ENCODE results near the gene PRKAG2.

Gene PRKAG2

DNA sequence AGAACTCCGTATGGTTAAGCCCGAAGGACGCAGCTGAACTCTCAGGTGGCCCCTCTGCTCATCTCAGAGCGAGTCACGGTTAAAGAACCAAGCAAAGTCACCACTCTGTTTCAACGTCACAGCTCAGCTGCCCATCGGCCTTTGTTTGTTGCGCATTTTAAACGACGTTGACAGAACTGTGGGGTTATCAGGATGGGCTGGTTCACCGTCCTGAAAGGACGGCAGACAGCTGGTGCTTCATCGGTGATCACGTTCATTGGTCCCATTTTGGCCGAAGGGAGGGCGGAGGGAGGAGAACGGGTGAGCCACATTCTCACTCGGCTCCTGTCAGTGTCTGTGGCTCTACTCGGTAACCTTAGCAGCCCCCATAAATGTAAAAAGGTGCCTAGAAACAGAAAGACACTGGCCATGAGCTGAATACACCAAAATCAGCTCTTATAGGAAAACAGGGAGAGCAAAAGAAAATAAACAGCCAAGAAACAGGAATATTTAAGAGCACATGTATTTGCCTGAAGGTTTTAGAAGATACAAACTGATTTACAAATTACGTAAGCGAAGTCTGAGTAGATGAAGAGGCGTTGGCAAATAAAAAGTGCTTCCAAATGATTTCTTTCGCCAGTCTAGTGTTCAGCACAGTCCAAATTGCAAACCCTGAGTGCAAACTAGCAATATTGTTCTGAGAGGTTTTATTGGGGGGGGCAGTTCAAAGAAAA lies 8.4 kb downstream of the PRKAG2 start:
- no CpG with 5 or more reads among the region's 23 CpGs for WGBS (ENCODE audit: extremely low coverage, insufficient coverage, insufficient read length)
- Histone ChIP-seq H3K27ac (ENCODE audit: low read depth, low read length) (no peak overlapping the region), H3K4ac (ENCODE audit: low read depth, low read length) (no peak overlapping the region), H3K4me1 (ENCODE audit: control insufficient read depth in 1 of 2, insufficient read depth in 2 of 2, low read length in 2 of 2) (no peaks in the 10 kb centered on the region), H2AK5ac (ENCODE audit: low read length) (no peak overlapping the region), H3K18ac (ENCODE audit: low read length) (no peak overlapping the region), H3K27me3 (ENCODE audit: insufficient read depth, low read length) (no peaks in the 10 kb centered on the region), H3K79me2 (ENCODE audit: control insufficient read depth, insufficient read depth, low read length, poor library complexity) (no peaks in the 10 kb centered on the region), H4K12ac (ENCODE audit: low read depth, low read length) (no peak overlapping the region), H3K4me2 (ENCODE audit: low read length) (no peak overlapping the region), H2BK120ac (ENCODE audit: insufficient read depth, low read length, poor library complexity) (no peak overlapping the region), H3K79me1 (ENCODE audit: low read length) (no peaks in the 10 kb centered on the region), H4K91ac (ENCODE audit: low read depth, low read length) (no peak overlapping the region), H2BK12ac (ENCODE audit: low read length) (no peak overlapping the region), H2AFZ (ENCODE audit: insufficient read depth, low read length, poor library complexity) (no peak overlapping the region), H3K4me3 (ENCODE audit: low read depth, low read length) (no peak overlapping the region), H3K36me3 (ENCODE audit: control insufficient read depth in 1 of 2, insufficient read depth in 2 of 2, low read length in 2 of 2) (no peaks in the 10 kb centered on the region), H3K9me3 (ENCODE audit: insufficient read depth, low read depth, low read length) (peaks cover 1% of the 10 kb centered on the region), H3K9ac (ENCODE audit: low read length) (no peak overlapping the region), H2BK5ac (ENCODE audit: low read depth, low read length, poor library complexity) (no peak overlapping the region), H3K23ac (ENCODE audit: low read length) (no peak overlapping the region), H3K14ac (ENCODE audit: low read length) (no peak overlapping the region), H4K8ac (ENCODE audit: low read depth, low read length) (no peak overlapping the region)
- DNase-seq = no peak

DNA sequence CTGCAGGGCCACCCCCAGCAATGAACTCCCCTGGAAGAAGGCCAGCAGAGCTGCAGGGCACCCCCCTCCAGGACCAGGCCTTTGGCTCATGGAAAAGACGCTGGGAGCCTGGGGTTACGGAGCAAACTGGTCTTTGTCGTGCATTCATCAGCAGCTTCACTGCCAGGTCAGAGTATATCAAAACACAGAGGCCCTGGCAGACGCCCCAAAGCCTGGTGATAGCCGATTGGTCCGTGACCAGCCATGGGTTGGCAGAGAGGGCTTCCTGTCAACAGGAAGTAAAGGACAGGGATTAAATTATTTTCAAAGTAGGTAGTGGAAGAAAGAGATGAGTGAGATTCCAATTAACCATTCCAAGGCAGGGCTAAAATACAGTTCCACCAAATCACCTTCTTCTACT lies 9.0 kb downstream of the PRKAG2 start:
- H3K4me3 ChIP-seq (ENCODE audit: low read depth, low read length) = no peak overlapping the region
- no peak overlapping the region for H2AFZ ChIP-seq (ENCODE audit: insufficient read depth, low read length, poor library complexity)
- no peak overlapping the region for H3K9ac ChIP-seq (ENCODE audit: low read length)
- no peak overlapping the region for H2BK12ac ChIP-seq (ENCODE audit: low read length)
- H4K12ac ChIP-seq (ENCODE audit: low read depth, low read length) = no peak overlapping the region
- H3K79me2 ChIP-seq (ENCODE audit: control insufficient read depth, insufficient read depth, low read length, poor library complexity) = no peaks in the 10 kb centered on the region
- H3K4me1 ChIP-seq (ENCODE audit: control insufficient read depth in 1 of 2, insufficient read depth in 2 of 2, low read length in 2 of 2) = no peaks in the 10 kb centered on the region
- H3K27ac ChIP-seq (ENCODE audit: low read depth, low read length) = no peak overlapping the region
- no peak overlapping the region for H4K8ac ChIP-seq (ENCODE audit: low read depth, low read length)
- peaks cover 1% of the 10 kb centered on the region for H3K9me3 ChIP-seq (ENCODE audit: insufficient read depth, low read depth, low read length)
- no peak overlapping the region for H3K18ac ChIP-seq (ENCODE audit: low read length)
- no peak overlapping the region for H3K14ac ChIP-seq (ENCODE audit: low read length)
- H2BK120ac ChIP-seq (ENCODE audit: insufficient read depth, low read length, poor library complexity) = no peak overlapping the region
- H3K23ac ChIP-seq (ENCODE audit: low read length) = no peak overlapping the region
- no peak overlapping the region for H3K4me2 ChIP-seq (ENCODE audit: low read length)
- H2AK5ac ChIP-seq (ENCODE audit: low read length) = no peak overlapping the region
- no peak overlapping the region for H3K4ac ChIP-seq (ENCODE audit: low read depth, low read length)
- no peak overlapping the region for H4K91ac ChIP-seq (ENCODE audit: low read depth, low read length)
- no CpG with 5 or more reads among the region's 6 CpGs for WGBS (ENCODE audit: extremely low coverage, insufficient coverage, insufficient read length)
- no peaks in the 10 kb centered on the region for H3K27me3 ChIP-seq (ENCODE audit: insufficient read depth, low read length)
- no peak for DNase-seq
- H3K79me1 ChIP-seq (ENCODE audit: low read length) = no peaks in the 10 kb centered on the region
- H3K36me3 ChIP-seq (ENCODE audit: control insufficient read depth in 1 of 2, insufficient read depth in 2 of 2, low read length in 2 of 2) = no peaks in the 10 kb centered on the region
- H2BK5ac ChIP-seq (ENCODE audit: low read depth, low read length, poor library complexity) = no peak overlapping the region

DNA sequence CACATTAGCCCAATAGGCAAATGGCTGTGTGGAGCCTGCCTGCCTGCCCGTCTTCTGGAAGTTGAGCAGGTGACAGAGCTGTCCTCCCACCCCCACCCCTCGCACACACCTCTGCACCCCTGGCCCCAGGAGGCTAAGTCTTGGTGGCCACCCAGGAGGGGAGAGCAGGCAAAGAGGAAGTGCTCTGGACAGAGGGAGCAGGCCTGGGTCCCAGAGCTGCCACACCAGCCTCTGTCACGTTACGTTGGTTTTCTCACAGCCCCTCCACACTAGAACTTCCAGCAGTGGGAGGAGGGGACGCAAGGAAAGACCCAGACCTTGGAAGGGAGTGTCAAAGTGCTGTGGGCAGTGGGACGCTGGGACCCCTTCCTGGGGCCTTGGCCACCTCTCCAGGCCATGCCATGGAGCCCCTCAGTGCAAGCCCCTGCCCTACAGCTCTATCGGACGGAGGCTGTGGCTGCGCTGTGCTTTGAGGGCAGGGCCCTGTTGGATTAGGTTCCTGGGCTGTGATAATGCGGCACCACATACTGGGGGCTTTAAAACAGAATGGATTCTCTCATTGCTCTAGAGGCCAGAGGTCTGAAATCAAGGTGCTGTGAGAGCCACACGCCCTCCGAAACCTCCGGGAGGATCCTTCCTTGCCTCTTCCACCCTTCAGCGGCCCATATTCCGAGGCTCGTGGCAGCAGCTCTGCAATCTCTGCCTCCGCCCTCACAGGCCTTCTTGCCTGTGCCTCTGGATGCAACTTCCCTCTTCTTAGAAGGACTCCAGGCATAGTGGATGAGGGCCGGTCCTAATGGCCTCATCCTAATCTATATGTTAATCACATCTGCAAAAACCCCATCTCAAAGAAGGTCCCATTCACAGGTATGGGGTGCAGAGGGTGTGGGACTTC lies 9.9 kb downstream of the PRKAG2 start:
- no peaks in the 10 kb centered on the region for H3K79me1 ChIP-seq (ENCODE audit: low read length)
- no peaks in the 10 kb centered on the region for H3K27me3 ChIP-seq (ENCODE audit: insufficient read depth, low read length)
- H2BK5ac ChIP-seq (ENCODE audit: low read depth, low read length, poor library complexity) = no peak overlapping the region
- no peak overlapping the region for H4K8ac ChIP-seq (ENCODE audit: low read depth, low read length)
- no peak overlapping the region for H3K9ac ChIP-seq (ENCODE audit: low read length)
- no peak overlapping the region for H2BK12ac ChIP-seq (ENCODE audit: low read length)
- no peaks in the 10 kb centered on the region for H3K4me1 ChIP-seq (ENCODE audit: control insufficient read depth in 1 of 2, insufficient read depth in 2 of 2, low read length in 2 of 2)
- no CpG with 5 or more reads among the region's 18 CpGs for WGBS (ENCODE audit: extremely low coverage, insufficient coverage, insufficient read length)
- H3K18ac ChIP-seq (ENCODE audit: low read length) = no peak overlapping the region
- H3K79me2 ChIP-seq (ENCODE audit: control insufficient read depth, insufficient read depth, low read length, poor library complexity) = no peaks in the 10 kb centered on the region
- no peaks in the 10 kb centered on the region for H3K36me3 ChIP-seq (ENCODE audit: control insufficient read depth in 1 of 2, insufficient read depth in 2 of 2, low read length in 2 of 2)
- no peak overlapping the region for H2AK5ac ChIP-seq (ENCODE audit: low read length)
- no peak overlapping the region for H3K4me3 ChIP-seq (ENCODE audit: low read depth, low read length)
- no peak overlapping the region for H3K14ac ChIP-seq (ENCODE audit: low read length)
- no peak overlapping the region for H3K4ac ChIP-seq (ENCODE audit: low read depth, low read length)
- no peak overlapping the region for H4K91ac ChIP-seq (ENCODE audit: low read depth, low read length)
- no peak for DNase-seq
- no peak overlapping the region for H2BK120ac ChIP-seq (ENCODE audit: insufficient read depth, low read length, poor library complexity)
- H3K9me3 ChIP-seq (ENCODE audit: insufficient read depth, low read depth, low read length) = peaks cover 1% of the 10 kb centered on the region
- H3K4me2 ChIP-seq (ENCODE audit: low read length) = no peak overlapping the region
- no peak overlapping the region for H2AFZ ChIP-seq (ENCODE audit: insufficient read depth, low read length, poor library complexity)
- H3K23ac ChIP-seq (ENCODE audit: low read length) = no peak overlapping the region
- H4K12ac ChIP-seq (ENCODE audit: low read depth, low read length) = no peak overlapping the region
- H3K27ac ChIP-seq (ENCODE audit: low read depth, low read length) = no peak overlapping the region

DNA sequence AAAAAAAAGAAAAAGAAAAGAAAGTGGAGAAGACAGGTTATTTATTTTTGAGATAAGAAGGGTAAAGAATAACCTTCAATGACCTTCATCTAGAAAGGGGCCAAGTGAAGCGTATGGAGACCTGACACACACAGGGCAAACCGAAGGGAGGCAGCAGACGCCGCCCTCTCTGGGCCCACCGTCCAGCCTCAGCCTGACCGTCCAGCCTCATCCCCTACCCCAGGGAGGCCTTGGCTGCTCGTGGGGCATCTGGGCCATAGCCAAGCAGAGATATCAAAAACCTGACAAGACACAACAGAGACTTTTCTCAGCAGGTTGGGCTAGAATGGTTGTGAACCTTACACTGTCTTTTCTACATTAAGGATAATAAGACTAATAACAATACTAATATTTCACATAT lies 10.9 kb downstream of the PRKAG2 start:
- Histone ChIP-seq H2BK5ac (ENCODE audit: low read depth, low read length, poor library complexity) (no peak overlapping the region), H3K79me1 (ENCODE audit: low read length) (no peaks in the 10 kb centered on the region), H2BK12ac (ENCODE audit: low read length) (no peak overlapping the region), H3K27me3 (ENCODE audit: insufficient read depth, low read length) (no peaks in the 10 kb centered on the region), H3K18ac (ENCODE audit: low read length) (no peak overlapping the region), H3K4ac (ENCODE audit: low read depth, low read length) (no peak overlapping the region), H3K36me3 (ENCODE audit: control insufficient read depth in 1 of 2, insufficient read depth in 2 of 2, low read length in 2 of 2) (no peaks in the 10 kb centered on the region), H3K23ac (ENCODE audit: low read length) (no peak overlapping the region), H3K27ac (ENCODE audit: low read depth, low read length) (no peak overlapping the region), H3K9ac (ENCODE audit: low read length) (no peak overlapping the region), H2AFZ (ENCODE audit: insufficient read depth, low read length, poor library complexity) (no peak overlapping the region), H3K14ac (ENCODE audit: low read length) (no peak overlapping the region), H4K91ac (ENCODE audit: low read depth, low read length) (no peak overlapping the region), H3K4me1 (ENCODE audit: control insufficient read depth in 1 of 2, insufficient read depth in 2 of 2, low read length in 2 of 2) (no peaks in the 10 kb centered on the region), H3K4me2 (ENCODE audit: low read length) (no peak overlapping the region), H2BK120ac (ENCODE audit: insufficient read depth, low read length, poor library complexity) (no peak overlapping the region), H4K8ac (ENCODE audit: low read depth, low read length) (no peak overlapping the region), H3K4me3 (ENCODE audit: low read depth, low read length) (no peak overlapping the region), H2AK5ac (ENCODE audit: low read length) (no peak overlapping the region), H3K9me3 (ENCODE audit: insufficient read depth, low read depth, low read length) (peaks cover 1% of the 10 kb centered on the region), H3K79me2 (ENCODE audit: control insufficient read depth, insufficient read depth, low read length, poor library complexity) (no peaks in the 10 kb centered on the region), H4K12ac (ENCODE audit: low read depth, low read length) (no peak overlapping the region)
- no CpG with 5 or more reads among the region's 7 CpGs for WGBS (ENCODE audit: extremely low coverage, insufficient coverage, insufficient read length)
- no peak for DNase-seq

Data from trophoblast cell (in vitro differentiated cells and primary cell).